ENCODE measurements around the gene SCFD1.

GRCh38 chr14:30655658-30656057 lies 33.5 kb downstream of the SCFD1 start:
- TF ChIP-seq CTCF (conservative IDR thresholded peaks at IDR 0.05 in 1 of 2, IDR thresholded peaks at IDR 0.05 in 1 of 2; ENCODE audit: low read depth in 1 of 2, low read length in 2 of 2) (no peak), EZH2 (IDR thresholded peaks at IDR 0.05; ENCODE audit: low read length, missing control alignments) (no peak)

All from fibroblast of lung (primary cell).